GM06990 (cell line): ENCODE results near the gene IGFBP3.

Experiments
- DNase-seq: peaks from one replicate; pipeline ENCODE4 v3.0.0-alpha.2; 2011; ENCODE audit not compliant: insufficient read length; ENCODE audit errors: extremely low read depth
- H3K27me3 ChIP-seq: replicated peaks from 2 replicates; pipeline ENCODE4 v1.6.0; 2011; ENCODE audit warnings: low read length; ENCODE audit not compliant: control insufficient read depth, insufficient read depth
- H3K36me3 ChIP-seq: 2 replicates; pipeline ENCODE4 v1.5.1; 2011; ENCODE audit warnings: low read length; ENCODE audit not compliant: control insufficient read depth, insufficient read depth
- H3K4me3 ChIP-seq: replicated peaks from 2 replicates; pipeline ENCODE4 v1.5.1; 2011; ENCODE audit warnings: low read depth, mild to moderate bottlenecking, control low read depth, low read length
- CTCF ChIP-seq: IDR thresholded peaks from 2 replicates; pipeline ENCODE4 v1.5.1; 2011; ENCODE audit warnings: low read length, control low read depth, mild to moderate bottlenecking, inconsistent platforms; ENCODE audit not compliant: insufficient read depth, poor library complexity, severe bottlenecking

IGFBP3 gene

GRCh38 chr7:45865594-45866410, 55.3 kb downstream of the IGFBP3 start:
- Histone ChIP-seq H3K27me3 (peaks cover 4% of the 10 kb centered on the region; the same call in 1 of the 2 replicates), H3K36me3 (no peaks in the 10 kb centered on the region), H3K4me3 (no peak overlapping the region)
- DNase-seq, result no peak
- TF ChIP-seq CTCF, result no peak

GRCh38 chr7:45863715-45864114, 57.4 kb downstream of the IGFBP3 start:
- TF ChIP-seq CTCF, result peak; percentile 12

More at GRCh38 chr7:45863715-45864114, 57.4 kb downstream of the IGFBP3 start:
- Histone ChIP-seq H3K4me3 (no peak overlapping the region), H3K36me3 (no peaks in the 10 kb centered on the region), H3K27me3 (peaks cover 4% of the 10 kb centered on the region; the same call in 1 of the 2 replicates)
- no peak for DNase-seq
